Type B pancreatic cell (in vitro differentiated cells): ENCODE data around the gene PPP2R2D. TPM values are rescaled to one million over a fixed set of nuclear protein-coding genes. Genes with fewer than 3 reads are reported as not detected.
A peak's percentile ranks its signal among the peaks of the same experiment; 100 is the strongest.

Experiments used
- DNase-seq: peaks from one replicate; pipeline ENCODE4 v3.0.0; 2021; ENCODE audit warnings: mixed read lengths; ENCODE audit not compliant: unreplicated experiment; ENCODE audit errors: extremely low spot score
- H3K27ac Mint-ChIP-seq: 2 replicates; pipeline ENCODE4 v1.8.0; 2021; ENCODE audit warnings: mild to moderate bottlenecking, mixed read lengths
- H3K27me3 Mint-ChIP-seq: 2 replicates; pipeline ENCODE4 v1.8.0; 2021; ENCODE audit warnings: mixed read lengths
- H3K36me3 Mint-ChIP-seq: 2 replicates; pipeline ENCODE4 v1.8.0; 2021; ENCODE audit warnings: mixed read lengths
- H3K4me1 Mint-ChIP-seq: one replicate; pipeline ENCODE4 v1.8.0; 2021; ENCODE audit warnings: mixed read lengths; ENCODE audit not compliant: unreplicated experiment
- H3K4me3 Mint-ChIP-seq: 2 replicates; pipeline ENCODE4 v1.8.0; 2021; ENCODE audit warnings: mild to moderate bottlenecking, mixed read lengths
- H3K9me3 Mint-ChIP-seq: 2 replicates; pipeline ENCODE4 v1.8.0; 2021; ENCODE audit warnings: mixed read lengths
- total RNA-seq: library from RNA; stranded (reverse); gene quantifications from 2 replicates; pipeline ENCODE4 v1.2.1, GENCODE V29; 2021; ENCODE audit warnings: low replicate concordance
- TF ChIP-seq, protein P1 (sequence below): fragments of 200-600 bp; sonication (generic); conservative IDR thresholded peaks from 2 replicates; pipeline ENCODE4 v1.5.0; 2021; ENCODE audit warnings: antibody characterized with exemption, mild to moderate bottlenecking

PPP2R2D gene
- total RNA-seq, 1 donor from 2014 or later = 38.1 TPM

DNA sequence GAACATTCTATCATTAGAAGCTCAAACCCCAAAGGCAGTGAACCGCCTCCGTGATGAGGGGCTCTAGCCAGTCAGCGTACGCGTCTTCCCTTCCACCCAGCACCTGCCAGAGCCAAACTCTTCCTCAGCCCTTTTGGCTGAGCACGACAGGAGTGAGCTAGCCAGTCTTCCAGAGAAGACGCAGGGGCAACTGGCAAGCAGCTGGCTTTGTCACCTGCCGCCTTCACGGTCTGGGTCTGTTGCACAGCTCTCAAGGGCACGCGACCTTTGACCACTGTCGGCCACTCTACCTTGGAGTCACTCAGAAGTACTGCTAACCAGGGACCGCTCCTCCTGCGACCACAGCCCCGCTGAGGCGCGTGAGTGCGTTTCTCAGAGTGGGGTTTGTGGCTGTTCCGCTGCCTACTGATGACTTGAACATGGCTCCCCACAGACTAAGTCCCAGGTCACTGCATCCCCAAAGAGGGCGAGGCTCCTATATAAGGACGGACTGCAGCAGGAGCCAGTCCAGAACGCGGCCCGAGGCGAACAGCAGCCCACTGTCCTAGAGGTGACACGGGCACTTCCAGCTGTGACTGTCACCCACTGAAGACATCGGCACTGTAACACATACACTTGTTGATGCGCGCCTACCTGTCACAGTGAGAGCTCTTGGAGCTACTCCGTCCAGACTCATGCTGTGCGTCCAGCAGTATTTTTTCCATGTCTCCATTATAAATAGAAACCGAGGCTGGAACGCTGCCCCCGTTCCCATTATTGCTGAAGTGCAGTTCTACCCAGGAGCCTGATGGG is 72.5 kb downstream of the PPP2R2D start:
- Mint-ChIP-seq H3K27me3 (no peaks in the 10 kb centered on the region), H3K9me3 (no peaks in the 10 kb centered on the region), H3K36me3 (peaks cover 17% of the 10 kb centered on the region), H3K4me3 (no peak overlapping the region), H3K4me1 (peaks cover 18% of the 10 kb centered on the region), H3K27ac (no peak overlapping the region)
- no peak for DNase-seq
- TF ChIP-seq, protein P1, sequence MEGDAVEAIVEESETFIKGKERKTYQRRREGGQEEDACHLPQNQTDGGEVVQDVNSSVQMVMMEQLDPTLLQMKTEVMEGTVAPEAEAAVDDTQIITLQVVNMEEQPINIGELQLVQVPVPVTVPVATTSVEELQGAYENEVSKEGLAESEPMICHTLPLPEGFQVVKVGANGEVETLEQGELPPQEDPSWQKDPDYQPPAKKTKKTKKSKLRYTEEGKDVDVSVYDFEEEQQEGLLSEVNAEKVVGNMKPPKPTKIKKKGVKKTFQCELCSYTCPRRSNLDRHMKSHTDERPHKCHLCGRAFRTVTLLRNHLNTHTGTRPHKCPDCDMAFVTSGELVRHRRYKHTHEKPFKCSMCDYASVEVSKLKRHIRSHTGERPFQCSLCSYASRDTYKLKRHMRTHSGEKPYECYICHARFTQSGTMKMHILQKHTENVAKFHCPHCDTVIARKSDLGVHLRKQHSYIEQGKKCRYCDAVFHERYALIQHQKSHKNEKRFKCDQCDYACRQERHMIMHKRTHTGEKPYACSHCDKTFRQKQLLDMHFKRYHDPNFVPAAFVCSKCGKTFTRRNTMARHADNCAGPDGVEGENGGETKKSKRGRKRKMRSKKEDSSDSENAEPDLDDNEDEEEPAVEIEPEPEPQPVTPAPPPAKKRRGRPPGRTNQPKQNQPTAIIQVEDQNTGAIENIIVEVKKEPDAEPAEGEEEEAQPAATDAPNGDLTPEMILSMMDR = no peak

DNA sequence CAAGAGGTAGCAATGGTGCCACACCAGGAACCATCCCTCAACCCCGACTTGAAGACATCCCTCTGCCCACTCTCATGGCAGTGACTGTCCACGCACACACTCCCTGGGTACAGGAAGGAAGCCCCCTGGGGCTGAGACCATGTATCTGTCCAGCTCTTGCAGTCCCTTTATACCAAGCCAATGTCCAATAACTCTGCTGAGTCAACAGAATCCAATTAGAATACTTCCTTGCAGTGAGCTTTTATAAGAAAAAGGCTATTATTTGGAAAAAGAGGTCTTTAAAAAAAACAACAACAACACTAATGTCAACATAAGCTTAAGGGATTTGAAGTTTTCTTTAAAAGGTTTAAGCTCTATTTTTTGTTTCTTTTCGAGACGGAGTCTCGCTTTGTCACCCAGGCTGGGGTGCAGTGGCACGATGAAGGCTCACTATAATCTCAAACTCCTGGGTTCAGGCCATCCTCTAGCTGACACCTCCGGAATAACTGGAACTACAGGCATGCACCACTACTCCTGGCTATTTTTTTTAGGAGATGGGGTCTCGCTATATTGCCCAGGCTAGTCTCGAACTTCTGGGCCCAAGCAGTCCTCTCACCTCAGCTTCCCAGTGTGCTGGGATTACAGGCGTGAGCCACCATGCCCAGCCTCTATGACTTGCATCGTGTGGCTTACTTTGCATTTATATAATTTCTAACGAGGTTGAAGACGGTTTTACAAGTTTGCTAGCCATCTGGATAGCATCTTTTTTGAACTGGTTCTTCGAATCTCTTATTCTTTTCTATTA is 73.4 kb downstream of the PPP2R2D start:
- Mint-ChIP-seq H3K4me3 (no peak overlapping the region), H3K36me3 (peaks cover 17% of the 10 kb centered on the region), H3K4me1 (peaks cover 21% of the 10 kb centered on the region), H3K9me3 (no peaks in the 10 kb centered on the region), H3K27me3 (peaks cover 3% of the 10 kb centered on the region), H3K27ac (no peak overlapping the region)
- TF ChIP-seq, protein P1 = no peak
- DNase-seq = no peak

DNA sequence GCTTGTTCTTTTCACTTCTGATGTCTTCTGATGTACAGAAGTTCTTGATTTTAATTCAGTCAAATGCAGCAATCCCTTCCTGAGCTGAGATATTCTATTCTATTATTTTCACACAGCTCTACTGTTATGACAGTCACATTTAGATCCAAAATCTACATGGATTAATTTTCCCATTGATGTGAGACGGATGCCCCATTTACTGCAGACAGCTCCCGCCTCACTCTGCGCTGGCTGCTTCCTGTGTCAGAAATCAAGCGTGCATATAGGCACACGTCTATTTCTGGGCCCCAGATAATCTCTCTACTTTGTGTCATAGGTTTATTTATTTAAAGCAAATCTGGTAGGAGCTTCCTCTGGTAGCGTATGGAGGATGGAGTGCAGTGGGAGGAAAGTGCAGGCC is 74.2 kb downstream of the PPP2R2D start:
- H3K27me3 Mint-ChIP-seq = peaks cover 10% of the 10 kb centered on the region
- no peaks in the 10 kb centered on the region for H3K9me3 Mint-ChIP-seq
- no peak overlapping the region for H3K27ac Mint-ChIP-seq
- TF ChIP-seq, protein P1 = no peak
- peaks cover 17% of the 10 kb centered on the region for H3K36me3 Mint-ChIP-seq
- DNase-seq = no peak
- no peak overlapping the region for H3K4me3 Mint-ChIP-seq
- H3K4me1 Mint-ChIP-seq = peaks cover 27% of the 10 kb centered on the region

DNA sequence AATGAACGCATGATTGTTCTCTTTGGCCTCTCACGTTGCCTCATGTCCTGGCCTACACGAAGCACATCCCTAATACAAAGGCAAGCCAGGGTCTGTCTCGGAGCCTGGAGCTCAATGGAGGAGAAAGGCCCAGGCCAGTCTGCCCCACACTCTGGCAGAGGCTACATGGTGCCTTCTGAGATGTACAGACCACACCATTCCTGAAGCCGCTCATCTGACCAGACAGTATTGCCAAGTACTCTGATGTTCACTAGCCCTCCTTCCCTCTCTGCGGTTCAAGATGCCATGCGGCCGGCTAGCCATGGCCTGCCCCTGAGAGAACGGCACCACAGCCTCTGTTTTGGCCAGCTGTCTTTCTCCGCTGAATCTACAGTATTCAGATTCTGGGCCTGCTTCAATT is 75.0 kb downstream of the PPP2R2D start:
- Mint-ChIP-seq H3K9me3 (no peaks in the 10 kb centered on the region), H3K27ac (no peak overlapping the region), H3K4me3 (no peak overlapping the region), H3K27me3 (peaks cover 12% of the 10 kb centered on the region), H3K4me1 (peaks cover 27% of the 10 kb centered on the region), H3K36me3 (peaks cover 12% of the 10 kb centered on the region)
- no peak for DNase-seq
- TF ChIP-seq, protein P1 = no peak

DNA sequence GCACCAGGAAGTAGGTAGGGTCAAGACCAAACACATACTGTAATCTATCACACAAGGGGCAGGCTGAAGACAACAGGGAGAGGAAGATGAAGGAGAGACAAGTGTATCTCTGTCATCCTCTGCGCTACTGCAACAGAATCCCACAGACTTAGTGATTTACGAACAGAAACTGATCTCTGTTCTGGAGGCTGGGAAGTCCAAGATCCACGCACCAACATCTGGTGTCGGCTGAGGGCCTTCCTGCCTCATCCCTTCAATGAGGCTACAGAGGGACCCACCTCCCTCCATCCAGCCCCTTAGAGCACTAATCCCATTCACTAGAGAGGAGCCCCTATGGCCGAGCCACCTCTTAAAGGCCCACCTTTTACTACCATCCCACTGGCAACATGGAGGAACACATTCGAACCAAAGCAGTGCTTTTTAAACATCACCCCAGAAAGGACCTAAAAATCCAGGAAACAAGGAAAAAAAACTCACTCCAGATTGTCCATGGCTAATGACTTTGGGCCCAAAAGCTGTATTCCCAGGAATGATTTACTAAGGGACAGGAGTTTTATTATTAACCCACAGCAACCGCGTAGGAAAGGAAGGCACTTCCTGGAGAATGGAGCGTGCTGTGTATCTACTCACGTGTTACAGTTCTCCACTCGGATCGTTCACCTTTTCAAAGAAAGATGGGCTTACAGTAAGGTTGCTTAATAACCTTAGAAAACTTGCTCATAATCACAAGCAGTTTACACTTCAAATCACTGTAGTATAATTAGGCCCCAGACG is 76.7 kb downstream of the PPP2R2D start:
- Mint-ChIP-seq H3K4me1 (peaks cover 27% of the 10 kb centered on the region), H3K9me3 (no peaks in the 10 kb centered on the region), H3K36me3 (peaks cover 12% of the 10 kb centered on the region), H3K4me3 (peak overlapping the region; percentile 59), H3K27me3 (peaks cover 16% of the 10 kb centered on the region), H3K27ac (no peak overlapping the region)
- no peak for DNase-seq
- TF ChIP-seq, protein P1 = no peak
